IMR-90 (cell line): Measurements from ENCODE around the gene P2RY2. TPM values are rescaled to one million over a fixed set of nuclear protein-coding genes. Genes with fewer than 3 reads are reported as not detected.

Experiments used
- ATAC-seq: fragments of 200-7000 bp; cut with Tn5 transposase; 2 replicates; pipeline ENCODE4 v1.9.1; 2020; ENCODE audit warnings: low read depth, mild to moderate bottlenecking, moderate library complexity
- BruUV-seq: library from RNA; stranded (reverse); fragments of 400-500 nt; replicated peaks from 2 replicates; lab custom pipeline; 2021; lab: Mats Ljungman, UMichigan
- CTCF ChIA-PET: fragments of 300-600 bp; formaldehyde crosslinking; extraction: SDS; loops from one replicate; lab custom pipeline; 2021; ENCODE audit warnings: antibody characterized with exemption; lab: Yijun Ruan, JAX
- POLR2A ChIA-PET: fragments of 300-600 bp; sonication (Branson Sonifier 250); formaldehyde crosslinking; loops from one replicate; lab custom pipeline; 2022; ENCODE audit warnings: antibody characterized with exemption; ENCODE audit not compliant: unreplicated experiment; lab: Charles Lee
- DNase-seq: peaks from one replicate; pipeline ENCODE4 v3.0.0; 2013
- H2AFZ ChIP-seq: replicated peaks from 2 replicates; pipeline ENCODE3; 2013; ENCODE audit warnings: low read length, mild to moderate bottlenecking; ENCODE audit not compliant: poor library complexity
- H2AK5ac ChIP-seq: 2 replicates; pipeline ENCODE4 v1.6.1; 2013; ENCODE audit warnings: low read depth, low read length, inconsistent platforms
- H2AK9ac ChIP-seq: replicated peaks from 2 replicates; pipeline ENCODE3; 2013; ENCODE audit warnings: mild to moderate bottlenecking, low read depth, low read length, moderate library complexity; ENCODE audit not compliant: poor library complexity
- H2BK120ac ChIP-seq: 2 replicates; pipeline ENCODE4 v1.6.1; 2013; ENCODE audit warnings: low read depth, low read length, inconsistent platforms
- H2BK15ac ChIP-seq: 3 replicates; pipeline ENCODE4 v1.6.1; 2013; ENCODE audit warnings: low read depth, low read length, inconsistent platforms
- H2BK20ac ChIP-seq: 2 replicates; pipeline ENCODE4 v1.6.1; 2013; ENCODE audit warnings: low read depth, mild to moderate bottlenecking, inconsistent platforms, low read length, moderate library complexity
- H2BK5ac ChIP-seq: 2 replicates; pipeline ENCODE4 v1.6.1; 2013; ENCODE audit warnings: mild to moderate bottlenecking, low read depth, low read length, inconsistent platforms; ENCODE audit not compliant: poor library complexity, severe bottlenecking
- H3K14ac ChIP-seq: replicated peaks from 2 replicates; pipeline ENCODE4 v1.6.1; 2013; ENCODE audit warnings: low read depth, low read length, inconsistent platforms
- H3K18ac ChIP-seq: 2 replicates; pipeline ENCODE4 v1.6.1; 2013; ENCODE audit warnings: low read depth, low read length, control low read depth
- H3K23ac ChIP-seq: 2 replicates; pipeline ENCODE4 v1.6.1; 2013; ENCODE audit warnings: low read depth, low read length, inconsistent platforms
- H3K27ac ChIP-seq: 2 replicates; pipeline ENCODE4 v1.5.1; 2013; ENCODE audit warnings: mild to moderate bottlenecking, control low read depth, low read length; ENCODE audit not compliant: insufficient read depth
- H3K27me3 ChIP-seq: 2 replicates; pipeline ENCODE4 v1.6.1; 2013; ENCODE audit warnings: low read length; ENCODE audit not compliant: control insufficient read depth, insufficient read depth
- H3K36me3 ChIP-seq: 2 replicates; pipeline ENCODE4 v1.6.1; 2013; ENCODE audit warnings: low read length, mixed read lengths; ENCODE audit not compliant: control insufficient read depth, insufficient read depth
- H3K4ac ChIP-seq: 2 replicates; pipeline ENCODE4 v1.6.1; 2013; ENCODE audit warnings: low read depth, low read length, inconsistent platforms
- H3K4me1 ChIP-seq: 2 replicates; pipeline ENCODE4 v1.6.1; 2013; ENCODE audit warnings: low read length, mixed read lengths; ENCODE audit not compliant: control insufficient read depth, insufficient read depth
- H3K4me2 ChIP-seq: 2 replicates; pipeline ENCODE4 v1.6.1; 2013; ENCODE audit warnings: low read depth, mild to moderate bottlenecking, control low read depth, low read length, moderate library complexity
- H3K4me3 ChIP-seq: 2 replicates; pipeline ENCODE4 v1.5.1; 2013; ENCODE audit warnings: low read depth, mild to moderate bottlenecking, control low read depth, low read length, moderate library complexity; ENCODE audit not compliant: insufficient read depth
- H3K56ac ChIP-seq: 2 replicates; pipeline ENCODE4 v1.6.1; 2013; ENCODE audit warnings: low read length, inconsistent platforms; ENCODE audit not compliant: insufficient read depth; ENCODE audit errors: extremely low read depth
- H3K79me1 ChIP-seq, 2 experiments: 2 replicates each; pipeline ENCODE4 v1.6.1; 2013; ENCODE audit warnings: low read length in 2 of 2, inconsistent platforms in 1 of 2, low read depth in 1 of 2
- H3K9ac ChIP-seq: 2 replicates; pipeline ENCODE4 v1.6.1; 2013; ENCODE audit warnings: low read depth, low read length, control low read depth
- H3K9me1 ChIP-seq: 2 replicates; pipeline ENCODE4 v1.6.1; 2013; ENCODE audit warnings: low read length, inconsistent platforms; ENCODE audit not compliant: insufficient read depth
- H3K9me3 ChIP-seq: 2 replicates; pipeline ENCODE4 v1.6.1; 2013; ENCODE audit warnings: low read length; ENCODE audit not compliant: control insufficient read depth, insufficient read depth
- H4K20me1 ChIP-seq: 2 replicates; pipeline ENCODE4 v1.6.1; 2013; ENCODE audit warnings: low read length, inconsistent platforms; ENCODE audit not compliant: insufficient read depth
- H4K5ac ChIP-seq: 2 replicates; pipeline ENCODE4 v1.6.1; 2013; ENCODE audit warnings: mild to moderate bottlenecking, low read depth, low read length, control low read depth
- H4K8ac ChIP-seq, 2 experiments: 2 replicates each; pipeline ENCODE4 v1.6.1; 2013; ENCODE audit warnings: low read depth in 2 of 2, low read length in 2 of 2, control low read depth in 1 of 2, inconsistent platforms in 1 of 2
- H4K91ac ChIP-seq: 2 replicates; pipeline ENCODE4 v1.6.1; 2013; ENCODE audit warnings: low read depth, low read length, inconsistent platforms; ENCODE audit not compliant: insufficient read depth
- FOS ChIP-seq: fragments of 150-350 bp; IDR thresholded peaks from 2 replicates; pipeline ENCODE4 v1.6.1; 2016; ENCODE audit warnings: low read depth, low read length
- MAFK ChIP-seq: IDR thresholded peaks from 2 replicates; pipeline ENCODE4 v1.6.1; 2012; ENCODE audit warnings: low read depth, low read length, improper control_type of control experiment
- NFE2L2 ChIP-seq: fragments of 150-350 bp; IDR thresholded peaks from 2 replicates; pipeline ENCODE4 v1.6.1; 2016; ENCODE audit warnings: low read depth, mild to moderate bottlenecking, low read length
- RCOR1 ChIP-seq: IDR thresholded peaks from 2 replicates; pipeline ENCODE4 v1.6.1; 2012; ENCODE audit warnings: mild to moderate bottlenecking, low read length, improper control_type of control experiment; ENCODE audit not compliant: insufficient replicate concordance
- WGBS, 2 experiments: methylation state at CpG; one replicate each; pipeline versions ENCODE4 v1.1.5 to v1.1.7; 2013; ENCODE audit warnings: missing lambda C conversion rate in 2 of 2; ENCODE audit not compliant: insufficient read length in 1 of 2; ENCODE audit errors: extremely low coverage in 2 of 2; 5-methylcytosine and 5-hydroxymethylcytosine counted together
- dilution Hi-C: fragments of 300-500 bp; cut with HindIII; formaldehyde crosslinking; loops from one replicate; pipeline ENCODE4 v1.14.3; 2018; ENCODE audit warnings: low sequenced_read_pairs; ENCODE audit not compliant: unreplicated experiment
- in situ Hi-C: fragments of 300-500 bp; cut with MboI; formaldehyde crosslinking; loops from 3 replicates; pipeline ENCODE4 v1.14.3; 2019; ENCODE audit warnings: low sequenced_read_pairs, inconsistent platforms, mixed read lengths
- intact Hi-C: fragments of 100-400 bp; cut with micrococcal nuclease; formaldehyde crosslinking; loops from 2 replicates; pipeline ENCODE4 v1.10.0; 2022
- polyA plus RNA-seq, 3 experiments: library from polyadenylated mRNA; depleted of rRNA; stranded (reverse); fragments of >200 nt; gene quantifications; 2 replicates each; pipeline ENCODE4 v1.2.3, GENCODE V29; 2012; ENCODE audit warnings: low replicate concordance in 1 of 3
- total RNA-seq: library from RNA; depleted of rRNA; stranded (reverse); fragments of >200 nt; gene quantifications from 2 replicates; pipeline ENCODE4 v1.2.3, GENCODE V29; 2012

P2RY2 gene
- total and polyA plus RNA-seq, 2 of the 4 experiments (the other 2 are of a cell fraction), result not detected

GRCh38 chr11:73271936-73272679, 54.0 kb downstream of the P2RY2 start, which contains the start of gene P2RY6:
Gene P2RY6, plus strand, starts transcription at chr11:73272338. Its CDS starts 24,181 bp downstream, at chr11:73296519.
- H3K4me2 ChIP-seq, result no peak within 1 kb of the TSS
- no peaks in the 10 kb centered on the region for H3K4me1 ChIP-seq
- H3K9me3 ChIP-seq, result no peaks in the 10 kb centered on the region
- H4K5ac ChIP-seq, result no peak within 1 kb of the TSS
- no peaks in the 10 kb centered on the region for H3K79me1 ChIP-seq
- no peak within 1 kb of the TSS for H4K8ac ChIP-seq
- H3K14ac ChIP-seq, result 0 out of 2 replicates have a peak within 1 kb of the TSS, but pooled peaks have one; percentile 21
- peak within 1 kb of the TSS; percentile 41 for H2AFZ ChIP-seq
- TF ChIP-seq NFE2L2, result peak; percentile 66; the same call in 1 of the 2 replicates
- TF ChIP-seq MAFK, result peak; percentile 28; the same call in 1 of the 2 replicates
- TF ChIP-seq FOS, result 0 out of 2 replicates have a peak, but pooled peaks have one; percentile 22
- no peak for TF ChIP-seq RCOR1
- in situ Hi-C loops, result no loop called here
- H3K9me1 ChIP-seq, result no peaks in the 10 kb centered on the region
- BruUV-seq, result no TSS peak
- 84% methylated on average over 5 of the region's 17 CpGs; no CpG with 5 or more reads in 1 of the 2 experiments for WGBS, 2 experiments
- H4K20me1 ChIP-seq, result no peaks in the 10 kb centered on the region
- no peaks in the 10 kb centered on the region for H3K36me3 ChIP-seq
- ATAC-seq (peak; percentile 84), DNase-seq (peak; percentile 60)
- no peak within 1 kb of the TSS for H3K4me3 ChIP-seq
- CTCF ChIA-PET, result interaction anchor here (0.6 to 1.3 kb wide), 4 partner anchors 15 to 552 kb away, joined by 3 to 4 read pairs (median 4); no protein-coding TSS in a partner anchor
- dilution Hi-C loops, result no loop called here
- no peak within 1 kb of the TSS for H3K56ac ChIP-seq
- H2BK120ac ChIP-seq, result no peak within 1 kb of the TSS
- no peak within 1 kb of the TSS for H2BK5ac ChIP-seq
- H3K4ac ChIP-seq, result no peak within 1 kb of the TSS
- peaks cover 47% of the 10 kb centered on the region for H3K27me3 ChIP-seq
- intact Hi-C loops, result no loop called here
- H4K91ac ChIP-seq, result no peak within 1 kb of the TSS
- H3K27ac ChIP-seq, result no peak within 1 kb of the TSS
- no peak within 1 kb of the TSS for H2AK5ac ChIP-seq
- H2AK9ac ChIP-seq, result peak within 1 kb of the TSS; percentile 22
- no peak within 1 kb of the TSS for H3K9ac ChIP-seq
- H3K23ac ChIP-seq, result no peak within 1 kb of the TSS
- no peak within 1 kb of the TSS for H2BK20ac ChIP-seq
- no peak within 1 kb of the TSS for H3K18ac ChIP-seq
- H2BK15ac ChIP-seq, result no peak within 1 kb of the TSS; the same call in 2 of the 3 replicates
- POLR2A ChIA-PET, result no interaction called here
